DMS 273 (cell line): ENCODE results near the gene KIF25.

Source experiments
- DNase-seq: peaks from one replicate; lab custom pipeline; 2025; ENCODE audit not compliant: unreplicated experiment; lab: John Stamatoyannopoulos, UW

Gene KIF25

DNA sequence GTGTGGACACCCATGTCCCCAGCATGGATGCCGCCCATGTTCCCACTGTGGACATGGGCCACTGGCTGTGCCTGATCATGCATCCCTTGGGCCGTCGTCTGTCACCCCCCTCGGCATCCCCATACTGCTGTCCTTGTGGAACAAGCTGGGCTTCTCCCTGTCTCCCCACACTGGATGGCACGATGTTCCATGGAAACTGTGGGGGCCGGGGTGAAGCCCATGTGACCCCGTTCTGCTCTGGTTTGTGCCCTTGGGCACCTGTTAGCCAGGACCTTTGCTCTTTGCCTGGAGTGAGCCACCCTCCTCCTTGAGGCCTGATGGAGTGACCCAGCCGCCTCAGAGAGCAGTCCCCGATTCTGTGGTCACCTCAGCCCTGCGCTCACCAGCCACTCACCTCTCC lies 89.1 kb downstream of the KIF25 start:
- DNase-seq = no peak

DNA sequence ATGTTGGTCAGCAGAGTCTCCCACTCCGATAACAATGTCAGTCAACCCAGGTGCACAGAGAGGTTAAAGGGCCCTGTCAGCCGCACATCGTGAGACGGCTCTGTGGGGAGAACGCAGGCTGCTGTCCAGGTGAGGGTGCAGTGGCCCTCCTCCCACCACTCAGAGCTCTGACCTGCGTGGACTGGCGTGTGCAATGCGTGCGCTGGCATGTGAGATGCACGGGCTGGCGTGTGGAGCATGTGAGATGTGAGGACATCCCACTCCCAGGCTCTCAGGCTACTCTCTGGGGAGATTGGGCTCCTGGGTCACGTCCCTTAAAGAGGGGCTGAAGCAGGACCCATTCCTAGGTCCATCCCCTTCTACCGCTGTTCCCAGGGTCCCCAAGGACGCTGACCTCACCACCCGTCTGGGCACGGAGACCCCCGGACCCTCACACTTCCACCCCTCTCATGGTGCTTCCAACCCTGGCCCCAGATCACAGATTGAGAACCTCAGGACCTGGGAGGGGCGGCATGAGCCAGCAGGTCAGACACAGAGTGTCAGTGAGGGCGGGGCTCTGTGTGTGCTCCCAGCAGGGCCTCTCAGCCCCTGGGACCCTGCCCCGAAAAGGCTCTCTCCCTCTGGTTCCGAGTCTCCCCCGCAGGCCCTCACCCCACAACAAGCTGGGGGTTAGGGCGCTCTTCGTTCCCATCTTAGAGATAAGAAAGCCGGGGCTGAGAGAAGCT lies 90.1 kb downstream of the KIF25 start:
- no peak for DNase-seq

DNA sequence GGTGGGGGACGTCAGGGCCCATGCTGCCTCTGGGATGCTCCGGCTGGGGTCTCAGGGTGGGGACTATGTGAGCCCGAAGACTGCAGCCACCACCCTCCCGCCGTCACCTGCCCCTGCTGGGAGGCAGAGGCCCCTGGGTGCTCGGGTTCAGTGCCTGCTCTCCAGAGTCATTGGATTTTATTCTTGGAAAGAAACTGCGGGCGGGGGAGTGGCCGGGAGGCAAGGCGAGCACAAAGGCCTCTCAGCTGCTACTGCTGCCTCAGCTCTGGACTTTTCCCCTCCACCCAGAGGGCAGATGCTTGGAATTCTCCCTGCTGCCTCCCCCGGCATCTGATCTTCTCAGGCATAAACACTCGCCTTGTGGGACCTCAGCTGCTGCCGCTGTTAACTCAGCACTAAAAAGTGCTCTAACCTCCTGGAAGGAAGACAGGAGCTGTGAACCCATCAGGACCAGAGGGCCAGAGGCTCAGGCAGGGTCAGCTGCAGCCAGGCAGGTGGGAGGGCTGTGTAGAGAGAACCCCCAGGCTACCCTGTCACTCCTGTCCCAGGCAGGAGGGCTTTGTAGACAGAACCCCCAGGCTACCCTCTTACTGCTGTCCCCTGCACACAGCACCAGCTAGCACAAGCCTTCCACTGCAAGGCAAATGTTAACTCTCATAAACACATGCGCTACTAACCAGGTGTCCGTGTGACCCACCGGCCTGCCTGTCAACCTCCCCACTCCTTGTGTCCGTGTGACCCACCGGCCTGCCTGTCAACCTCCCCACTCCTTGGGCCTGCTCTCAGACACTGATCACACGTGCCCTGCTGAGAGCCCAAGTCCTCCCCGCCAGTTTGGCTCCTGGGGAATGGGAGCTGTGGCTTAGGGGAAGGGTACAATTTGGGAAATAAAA lies 90.9 kb downstream of the KIF25 start:
- peak; percentile 23 for DNase-seq

DNA sequence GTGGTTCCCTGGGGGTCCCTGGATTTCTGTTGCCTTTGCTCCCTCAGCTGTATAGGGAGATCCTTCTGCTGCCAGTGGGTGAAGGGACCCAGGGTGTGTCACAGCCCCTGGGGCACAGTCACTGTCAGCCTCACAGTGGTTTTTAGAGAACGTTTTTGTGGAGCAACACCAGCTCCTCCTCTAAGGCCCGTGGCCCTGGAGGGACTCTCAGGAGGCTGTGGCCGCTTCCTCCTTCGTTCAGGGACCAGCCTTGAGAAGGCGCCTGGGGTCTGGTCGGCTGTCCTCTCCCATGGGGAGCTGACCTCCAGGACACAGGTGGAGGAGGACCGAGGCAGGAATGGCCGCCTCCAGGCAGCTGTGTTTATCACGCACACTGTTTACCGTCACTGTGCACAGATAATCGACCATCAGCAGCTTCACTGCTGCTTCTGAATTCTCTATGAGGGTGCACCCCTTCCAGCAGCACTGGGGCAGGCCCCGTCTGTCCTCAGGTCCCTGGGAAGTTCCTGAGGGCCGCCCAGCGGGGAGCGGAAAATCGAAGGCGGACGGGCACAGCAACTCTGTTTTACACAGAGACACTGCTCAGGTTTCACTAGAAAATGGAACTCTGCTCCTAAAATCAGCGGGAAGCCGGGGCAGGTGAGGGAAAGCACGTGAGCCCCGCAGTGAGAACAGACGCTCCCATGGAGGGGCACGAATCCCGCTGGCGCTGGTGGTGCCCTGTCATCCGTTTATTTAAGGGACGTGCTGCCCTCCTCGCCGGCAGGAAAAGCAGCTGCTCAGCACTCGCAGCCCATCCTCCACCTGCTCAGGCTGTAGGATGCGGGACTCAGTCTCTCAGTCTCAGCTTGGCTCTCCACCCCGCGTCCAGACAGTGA lies 92.0 kb downstream of the KIF25 start:
- no peak for DNase-seq

DNA sequence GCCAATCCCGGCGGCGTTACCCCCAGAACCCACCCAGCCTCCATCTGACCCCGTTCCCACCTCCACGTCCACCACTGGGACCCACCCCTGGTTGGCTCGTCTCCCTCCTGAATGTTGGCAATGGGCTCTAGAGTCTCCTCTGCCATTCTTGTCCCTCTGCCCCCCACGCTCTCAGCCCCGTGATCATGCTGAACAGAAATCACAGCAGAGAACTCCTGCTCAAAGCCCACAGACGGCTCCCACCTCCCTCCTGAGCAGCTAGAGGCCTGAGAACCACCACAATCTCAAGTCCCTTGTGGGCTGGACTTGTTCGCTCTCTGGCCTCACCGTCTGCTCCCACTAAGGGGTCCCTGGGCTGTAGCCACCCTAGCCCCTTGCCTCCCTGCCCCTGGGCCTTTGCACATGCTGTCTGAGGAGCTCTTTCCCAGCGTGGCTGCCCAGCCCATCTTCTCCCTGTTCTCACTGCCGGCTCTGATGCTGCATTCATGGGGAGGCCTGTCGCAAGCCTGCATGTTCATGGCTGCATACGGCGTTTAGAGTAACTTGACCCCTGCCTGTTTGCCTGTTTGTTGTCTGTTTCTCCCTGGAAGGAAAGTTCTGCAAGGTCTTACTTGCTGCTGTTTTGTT lies 92.7 kb downstream of the KIF25 start:
- no peak for DNase-seq

DNA sequence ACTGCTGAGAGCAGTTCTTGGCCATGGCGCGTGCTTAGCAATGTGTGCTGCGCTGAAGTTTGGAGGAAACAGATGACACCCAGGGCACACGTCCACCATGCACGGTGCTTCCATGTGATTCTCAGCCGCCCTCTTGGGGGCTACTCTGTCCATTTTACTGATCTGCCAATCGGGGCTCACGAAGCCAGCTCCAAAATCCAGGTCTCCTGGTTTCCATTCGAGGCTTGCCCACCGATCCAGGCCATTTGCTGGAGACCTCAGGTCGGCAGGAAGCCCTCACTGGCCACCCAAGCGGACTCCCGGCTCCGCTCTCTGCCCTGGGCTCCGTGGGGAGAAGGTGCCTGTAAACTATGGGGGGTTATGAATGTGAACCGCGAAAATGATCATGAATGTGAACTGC lies 93.2 kb downstream of the KIF25 start:
- DNase-seq = no peak

DNA sequence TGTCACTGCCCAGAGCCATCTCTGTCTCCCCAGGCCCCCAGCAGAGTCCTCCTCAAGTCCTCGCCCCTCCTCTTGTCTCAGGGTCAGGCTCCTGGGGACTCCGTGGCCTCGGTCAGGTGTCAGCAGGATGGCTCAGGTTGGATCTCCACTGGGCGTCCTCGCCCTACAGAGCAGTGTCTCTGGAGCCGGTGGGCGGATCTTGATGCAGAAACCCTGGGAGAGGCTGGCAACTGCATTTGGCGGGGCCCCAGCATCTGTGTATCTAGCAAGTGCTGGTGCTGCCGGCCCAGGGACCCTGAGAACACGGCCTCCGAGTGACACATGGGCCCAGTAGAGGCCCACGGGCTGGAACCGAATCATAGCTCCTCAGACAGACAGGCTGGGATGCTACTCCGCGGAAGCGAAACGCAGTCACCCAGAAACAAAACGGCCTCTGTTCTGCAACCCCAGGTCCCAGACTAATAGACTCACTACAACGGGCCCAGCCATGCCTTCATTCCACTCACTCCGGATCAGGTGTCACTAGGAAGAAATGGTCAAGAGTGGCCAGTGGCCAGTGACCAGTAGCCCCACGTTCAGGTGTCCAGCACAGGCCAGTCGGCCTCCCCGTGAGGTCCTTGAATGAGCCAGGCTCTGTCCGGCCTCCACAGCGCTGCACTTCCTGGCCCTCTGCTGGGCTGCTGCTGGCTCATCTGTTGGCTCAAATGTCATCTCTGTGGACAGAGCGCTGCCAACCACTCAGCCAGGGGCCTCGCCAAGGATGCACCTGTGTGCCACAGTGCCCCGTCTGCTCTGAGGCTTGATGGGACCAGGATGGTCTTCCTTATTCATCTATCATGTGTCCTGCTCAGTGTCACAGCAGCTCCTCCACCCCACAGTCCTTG lies 94.2 kb downstream of the KIF25 start:
- no peak for DNase-seq

DNA sequence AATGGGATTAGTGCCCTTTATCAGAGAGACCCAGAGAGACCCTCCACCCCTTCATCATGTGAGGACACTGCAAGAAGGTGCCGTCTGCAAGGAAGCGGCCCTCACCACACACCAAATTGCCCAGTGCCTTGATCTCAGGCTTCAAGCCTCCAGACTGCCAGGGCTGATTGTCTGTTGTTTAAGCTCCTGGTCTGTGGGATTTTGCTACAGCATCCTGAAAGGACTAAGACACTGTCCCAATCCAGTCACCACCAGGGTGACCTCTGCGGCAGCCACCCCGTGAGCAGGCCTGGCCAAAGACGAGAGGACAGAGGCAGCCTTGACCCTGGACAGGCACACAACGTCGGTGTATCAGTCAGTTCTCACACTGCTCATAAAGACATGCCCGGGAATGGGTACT lies 95.1 kb downstream of the KIF25 start:
- DNase-seq = no peak

DNA sequence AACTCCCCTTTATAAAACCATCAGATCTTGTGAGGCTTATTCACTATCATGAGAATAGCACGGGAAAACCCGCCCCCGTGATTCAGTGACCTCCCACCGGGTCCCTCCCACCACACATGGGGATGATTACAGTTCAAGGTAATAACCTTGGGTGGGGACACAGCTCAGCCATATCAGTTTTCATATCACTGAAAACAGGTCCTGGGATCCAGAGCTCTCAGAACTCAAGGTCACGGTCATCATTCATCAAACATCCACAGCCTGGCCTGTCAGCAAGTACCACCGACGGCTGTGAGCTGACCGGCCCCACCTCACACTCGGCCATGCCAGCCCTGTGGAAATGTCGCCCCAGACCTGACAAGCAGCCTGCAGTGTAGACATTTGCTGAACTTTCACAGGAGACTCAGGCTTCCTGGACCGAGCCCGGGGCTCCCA lies 95.6 kb downstream of the KIF25 start:
- DNase-seq = no peak

DNA sequence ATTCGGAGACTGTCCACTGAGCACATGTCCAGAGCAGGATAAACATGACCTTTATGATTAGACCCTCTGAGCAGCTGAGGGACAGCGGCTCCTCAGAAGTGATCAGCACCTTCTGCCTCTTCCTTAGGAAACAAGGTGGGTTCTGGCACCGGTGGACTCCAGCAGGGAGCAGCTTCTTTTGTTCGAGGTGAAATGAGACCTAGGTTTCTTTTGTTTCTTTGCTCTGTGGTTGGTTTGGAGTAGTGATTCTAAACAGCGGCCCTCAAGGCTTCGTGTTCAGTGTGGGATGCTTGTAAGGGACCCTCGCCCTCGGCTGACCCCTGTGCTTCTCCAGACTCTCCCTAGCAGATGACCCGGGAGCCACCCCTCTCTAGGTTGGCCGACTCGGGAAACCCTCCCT lies 96.2 kb downstream of the KIF25 start:
- DNase-seq = no peak
